Right atrium auricular region (tissue), 2 donors: ENCODE measurements around the gene CAPZB. TPM values are rescaled to one million over a fixed set of nuclear protein-coding genes. Genes with fewer than 3 reads are reported as not detected.

Experiments used
- DNase-seq: peaks from one replicate; pipeline ENCODE4 v3.0.0-alpha.2; 2019; ENCODE audit warnings: low spot score
- H3K27ac ChIP-seq, 2 donors: fragments of 200-600 bp; sonication (generic); 1 replicate in 1 of 2; 2 replicates in 1 of 2; pipeline ENCODE4 v1.5.1; 2016 to 2019
- H3K27me3 ChIP-seq, 2 donors: fragments of 200-600 bp; sonication (generic); one replicate each; pipeline versions ENCODE4 v1.5.1 to v1.6.0; 2017 to 2019
- H3K36me3 ChIP-seq: fragments of 200-600 bp; sonication (generic); one replicate; pipeline ENCODE4 v1.5.1; 2016
- H3K4me1 ChIP-seq, 2 donors: fragments of 200-600 bp; sonication (generic); one replicate each; pipeline versions ENCODE4 v1.5.1 to v1.6.0; 2017 to 2019
- H3K4me3 ChIP-seq, 2 donors: fragments of 200-600 bp; sonication (generic); 1 replicate in 1 of 2; 2 replicates in 1 of 2; pipeline ENCODE4 v1.5.1; 2017 to 2019; ENCODE audit warnings: mild to moderate bottlenecking in 1 of 2, moderate library complexity in 1 of 2
- H3K9me3 ChIP-seq, 2 donors: fragments of 200-600 bp; sonication (generic); one replicate each; pipeline ENCODE4 v1.5.1; 2019
- CTCF ChIP-seq, 2 donors: fragments of 200-600 bp; sonication (generic); IDR thresholded peaks; one replicate each; pipeline ENCODE4 v1.5.1; 2019; ENCODE audit warnings: antibody characterized with exemption in 2 of 2
- total RNA-seq, 2 donors: library from RNA; depleted of rRNA; stranded (reverse); fragments of >200 nt; gene quantifications; one replicate each; pipeline ENCODE4 v1.1.0, GENCODE V29; 2016

CAPZB gene
- total RNA-seq, 2 donors from 2014 or later = 87.8 to 122 TPM

- Histone ChIP-seq H3K27ac (no peak overlapping the region), H3K9me3 (no peaks in the 10 kb centered on the region), H3K36me3 (peaks cover 68% of the 10 kb centered on the region), H3K4me1 (peaks cover 0 to 30% of the 10 kb centered on the region in 2 donors), H3K27me3 (no peaks in the 10 kb centered on the region), H3K4me3 (no peak overlapping the region)
- TF ChIP-seq CTCF (IDR thresholded peaks at IDR 0.05) = no peak
- no peak for DNase-seq
These were observed 144.9 kb downstream of the CAPZB start for GRCh38 chr1:19340387-19340937.

- H3K27ac ChIP-seq = no peak overlapping the region
- no peak overlapping the region for H3K4me3 ChIP-seq
- H3K36me3 ChIP-seq = peaks cover 56% of the 10 kb centered on the region
- no peaks in the 10 kb centered on the region for H3K27me3 ChIP-seq
- DNase-seq = no peak
- no peaks in the 10 kb centered on the region for H3K9me3 ChIP-seq
- peaks cover 0 to 24% of the 10 kb centered on the region in 2 donors for H3K4me1 ChIP-seq
- no peak for TF ChIP-seq CTCF (IDR thresholded peaks at IDR 0.05)
These were observed 146.0 kb downstream of the CAPZB start for GRCh38 chr1:19339214-19339861.

- no peak overlapping the region for H3K27ac ChIP-seq
- H3K4me1 ChIP-seq = peaks cover 0 to 16% of the 10 kb centered on the region in 2 donors
- H3K4me3 ChIP-seq = no peak overlapping the region
- H3K36me3 ChIP-seq = peaks cover 46% of the 10 kb centered on the region
- H3K27me3 ChIP-seq = no peaks in the 10 kb centered on the region
- peak in 1 of 2 donors; percentile 14 for TF ChIP-seq CTCF (IDR thresholded peaks at IDR 0.05)
- no peaks in the 10 kb centered on the region for H3K9me3 ChIP-seq
- no peak for DNase-seq
These were observed 147.0 kb downstream of the CAPZB start for GRCh38 chr1:19338323-19338762.

GRCh38 chr1:19337289-19337688 lies 148.1 kb downstream of the CAPZB start:
- H3K36me3 ChIP-seq = peaks cover 36% of the 10 kb centered on the region
- DNase-seq = no peak
- no peaks in the 10 kb centered on the region for H3K9me3 ChIP-seq
- H3K27me3 ChIP-seq = no peaks in the 10 kb centered on the region
- no peak for TF ChIP-seq CTCF (IDR thresholded peaks at IDR 0.05)
- H3K4me1 ChIP-seq = peaks cover 0 to 12% of the 10 kb centered on the region in 2 donors
- no peak overlapping the region for H3K27ac ChIP-seq
- H3K4me3 ChIP-seq = no peak overlapping the region

GRCh38 chr1:19336543-19336942 lies 148.8 kb downstream of the CAPZB start:
- Histone ChIP-seq H3K4me3 (no peak overlapping the region), H3K9me3 (no peaks in the 10 kb centered on the region), H3K27ac (no peak overlapping the region), H3K4me1 (peaks cover 0 to 5% of the 10 kb centered on the region in 2 donors), H3K36me3 (peaks cover 34% of the 10 kb centered on the region), H3K27me3 (no peaks in the 10 kb centered on the region)
- DNase-seq = no peak
- no peak for TF ChIP-seq CTCF (IDR thresholded peaks at IDR 0.05)
